Thyroid gland (tissue), 4 donors: ENCODE results near the gene ACOT9. TPM values are rescaled to one million over a fixed set of nuclear protein-coding genes. Genes with fewer than 3 reads are reported as not detected.
"Not testable (repeated sequence)": the region's sequence is repeated elsewhere in the genome, so short reads cannot be mapped to it uniquely, and the experiment has no call there.

ENCODE experiments used
- DNase-seq, 2 donors: peaks; one replicate each; pipeline ENCODE4 v3.0.0-alpha.2; 2019
- H3K27ac ChIP-seq, 3 donors: fragments of 200-600 bp; sonication (generic); 1 replicate in 2 of 3; 2 replicates in 1 of 3; pipeline ENCODE4 v1.5.1; 2016 to 2019; ENCODE audit warnings: mild to moderate bottlenecking in 1 of 3, moderate library complexity in 1 of 3
- H3K27me3 ChIP-seq: fragments of 200-600 bp; sonication (generic); one replicate; pipeline ENCODE4 v1.5.1; 2019
- H3K36me3 ChIP-seq, 2 donors: fragments of 200-600 bp; sonication (generic); one replicate each; pipeline ENCODE4 v1.5.1; 2016 to 2019
- H3K4me1 ChIP-seq, 2 donors: fragments of 200-600 bp; sonication (generic); one replicate each; pipeline ENCODE4 v1.5.1; 2017 to 2019
- H3K4me3 ChIP-seq, 3 donors: fragments of 200-600 bp; sonication (generic); replicated peaks in 1 of 3; 1 replicate in 2 of 3; 2 replicates in 1 of 3; pipeline ENCODE4 v1.5.1; 2016; ENCODE audit warnings: mild to moderate bottlenecking in 1 of 3
- H3K9me3 ChIP-seq: fragments of 200-600 bp; sonication (generic); one replicate; pipeline ENCODE4 v1.5.1; 2017
- CTCF ChIP-seq, 6 experiments: fragments of 200-600 bp in 3 of 6; fragments of 450-650 bp in 3 of 6; sonication (generic) in 3 of 6; IDR thresholded peaks; one replicate each; pipeline ENCODE4 v1.5.1; 2016 to 2019; ENCODE audit warnings: antibody characterized with exemption in 6 of 6, mild to moderate bottlenecking in 2 of 6, inconsistent platforms in 1 of 6, moderate library complexity in 1 of 6
- POLR2A ChIP-seq, 2 donors: fragments of 450-650 bp; IDR thresholded peaks; one replicate each; pipeline ENCODE4 v1.6.1; 2017; ENCODE audit warnings: antibody characterized with exemption in 2 of 2, mild to moderate bottlenecking in 2 of 2, moderate library complexity in 1 of 2
- WGBS, 2 donors: methylation state at CpG; one replicate each; pipeline ENCODE4 v1.1.5; 2017; 5-methylcytosine and 5-hydroxymethylcytosine counted together
- intact Hi-C: fragments of 100-400 bp; cut with DNase I; formaldehyde crosslinking; loops from one replicate; pipeline ENCODE4 v1.15.1; 2023
- total RNA-seq, 4 donors: library from RNA; depleted of rRNA; stranded (reverse); fragments of >200 nt; gene quantifications; one replicate each; pipeline ENCODE4 v1.2.3, GENCODE V29; 2016

Gene ACOT9
- total RNA-seq, 4 donors from 2014 or later, result 50.1 to 73.9 (median 62.8) TPM

- no peaks in the 10 kb centered on the region for H3K9me3 ChIP-seq
- intact Hi-C loops, result no loop called here
- no peaks in the 10 kb centered on the region for H3K27me3 ChIP-seq
- 77 to 100% methylated on average over 1 of the region's 1 CpG for WGBS, 2 donors
- H3K27ac ChIP-seq, result no peak overlapping the region
- no peak for TF ChIP-seq POLR2A (IDR thresholded peaks at IDR 0.05)
- TF ChIP-seq CTCF (IDR thresholded peaks at IDR 0.05), result no peak
- H3K36me3 ChIP-seq, result no peaks in the 10 kb centered on the region
- no peak for DNase-seq
- H3K4me1 ChIP-seq, result peaks cover 0 to 5% of the 10 kb centered on the region in 2 donors
- H3K4me3 ChIP-seq, result no peak overlapping the region
Observed at GRCh38 chrX:23754664-23755063, 11.6 kb upstream of the ACOT9 start.

DNA sequence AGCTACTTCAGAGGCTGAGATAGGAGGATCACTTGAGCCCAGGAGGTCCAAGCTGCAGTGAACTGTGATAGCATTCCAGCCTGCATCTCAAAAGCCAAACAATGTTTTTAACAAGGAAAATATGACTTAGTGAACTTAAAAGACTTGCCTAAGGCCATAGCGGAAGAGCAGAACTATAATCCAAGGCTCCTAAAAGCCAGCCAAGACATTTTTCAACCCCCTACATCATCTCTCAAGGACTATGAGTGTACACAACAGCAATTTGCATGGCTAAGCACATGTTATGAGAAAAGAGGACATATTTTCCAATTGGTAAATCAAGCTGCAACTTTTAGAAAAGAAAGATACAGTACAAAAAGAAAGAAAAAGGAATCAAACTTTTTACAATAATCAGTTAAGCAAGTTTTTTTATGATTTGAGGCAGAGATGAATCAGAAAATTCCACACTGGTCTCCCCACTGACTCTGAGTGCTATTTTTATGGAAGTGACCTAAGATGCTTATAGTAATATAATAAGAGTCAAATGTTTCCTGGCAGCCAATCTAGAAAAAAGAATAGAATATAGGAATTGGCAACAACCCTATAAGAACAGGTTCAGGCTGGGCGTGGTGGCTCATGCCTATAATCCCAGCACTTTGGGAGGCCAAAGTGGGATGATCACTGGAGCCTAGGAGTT, 9.8 kb upstream of the ACOT9 start:
- Histone ChIP-seq H3K9me3 (no peaks in the 10 kb centered on the region), H3K4me1 (peaks cover 0 to 5% of the 10 kb centered on the region in 2 donors), H3K4me3 (no peak overlapping the region), H3K36me3 (no peaks in the 10 kb centered on the region), H3K27me3 (no peaks in the 10 kb centered on the region), H3K27ac (peak overlapping the region in 2 of 3 donors; percentile 2 to 58)
- 54 to 72% methylated on average over 2 of the region's 2 CpGs for WGBS, 2 donors
- no peak for TF ChIP-seq POLR2A (IDR thresholded peaks at IDR 0.05)
- no peak for TF ChIP-seq CTCF (IDR thresholded peaks at IDR 0.05)
- intact Hi-C loops, result no loop called here
- no peak for DNase-seq

GRCh38 chrX:23749576-23749975, 6.5 kb upstream of the ACOT9 start:
- intact Hi-C loops, result no loop called here
- Histone ChIP-seq H3K9me3 (no peaks in the 10 kb centered on the region), H3K4me3 (no peak overlapping the region), H3K27ac (no peak overlapping the region), H3K27me3 (no peaks in the 10 kb centered on the region), H3K4me1 (peaks cover 0 to 5% of the 10 kb centered on the region in 2 donors), H3K36me3 (no peaks in the 10 kb centered on the region)
- DNase-seq, result no peak
- TF ChIP-seq CTCF (IDR thresholded peaks at IDR 0.05), result no peak
- 50 to 57% methylated on average over 2 of the region's 2 CpGs for WGBS, 2 donors

DNA sequence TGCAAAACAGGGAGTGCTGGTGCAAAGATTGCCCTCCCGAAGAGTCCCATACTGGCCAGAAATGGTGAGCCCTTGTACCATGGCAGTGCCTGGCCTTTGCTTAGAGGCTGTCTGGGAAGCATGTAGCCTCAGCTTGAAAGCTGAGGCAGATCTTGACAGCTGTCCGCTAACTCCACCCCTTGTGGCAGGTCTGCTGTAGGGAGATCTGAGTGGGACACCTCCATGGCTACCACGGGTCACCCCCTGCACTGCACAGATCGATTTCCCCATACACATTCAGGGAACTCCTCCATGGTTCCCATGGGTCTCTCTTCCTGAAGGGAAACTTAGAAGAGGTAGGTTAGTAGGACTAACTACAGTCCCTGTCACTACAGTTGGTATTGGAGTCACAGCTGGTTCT, 6.1 kb upstream of the ACOT9 start:
- Histone ChIP-seq H3K4me1 (peaks cover 0 to 5% of the 10 kb centered on the region in 2 donors), H3K27me3 (no peaks in the 10 kb centered on the region), H3K9me3 (no peaks in the 10 kb centered on the region), H3K4me3 (no peak overlapping the region), H3K36me3 (no peaks in the 10 kb centered on the region), H3K27ac (no peak overlapping the region)
- no peak for TF ChIP-seq POLR2A (IDR thresholded peaks at IDR 0.05)
- TF ChIP-seq CTCF (IDR thresholded peaks at IDR 0.05), result no peak
- DNase-seq, result no peak
- intact Hi-C loops, result no loop called here
- 85 to 100% methylated on average over 1 to 4 of the region's 4 CpGs for WGBS, 2 donors

- no peak for DNase-seq
- no peaks in the 10 kb centered on the region for H3K36me3 ChIP-seq
- H3K4me3 ChIP-seq, result no peak overlapping the region
- no peak overlapping the region for H3K27ac ChIP-seq
- TF ChIP-seq CTCF (IDR thresholded peaks at IDR 0.05) (no peak), POLR2A (IDR thresholded peaks at IDR 0.05) (no peak)
- intact Hi-C loops, result no loop called here
- H3K9me3 ChIP-seq, result no peaks in the 10 kb centered on the region
- no peaks in the 10 kb centered on the region for H3K27me3 ChIP-seq
- 55 to 69% methylated on average over 3 of the region's 3 CpGs for whole genome bisulfite sequencing, 2 donors
- no peaks in the 10 kb centered on the region for H3K4me1 ChIP-seq
Observed at GRCh38 chrX:23745786-23746185, 2.7 kb upstream of the ACOT9 start.

DNA sequence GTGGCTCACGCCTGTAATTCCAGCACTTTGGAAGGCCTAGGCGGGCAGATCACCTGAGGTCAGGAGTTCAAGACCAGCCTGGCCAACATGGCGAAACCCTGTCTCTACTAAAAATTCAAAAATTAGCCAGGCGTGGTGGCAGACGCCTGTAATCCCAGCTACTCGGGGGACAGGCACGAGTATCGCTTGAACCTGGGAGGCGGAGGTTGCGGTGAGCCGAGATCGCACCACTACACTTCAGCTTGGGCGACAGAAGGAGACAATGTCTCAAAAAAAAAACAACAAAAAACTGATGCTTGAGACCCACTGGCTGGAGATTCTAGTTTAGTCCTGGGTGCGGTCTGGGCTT, 521 bp upstream of the ACOT9 start:
- peak overlapping the region; percentile 41 to 91 (median 84) for H3K27ac ChIP-seq
- H3K9me3 ChIP-seq, H3K36me3 ChIP-seq, DNase-seq, H3K27me3 ChIP-seq, intact Hi-C loops, H3K4me1 ChIP-seq: not testable (repeated sequence)
- H3K4me3 ChIP-seq, result peak overlapping the region in 1 of 3 donors; percentile 64
- WGBS, 2 donors, result 46 to 69% methylated on average over 12 to 13 of the region's 14 CpGs
